DMS79 treated with DMSO at 0.1 percent for 48 hours (cell line): ENCODE measurements around the gene CLEC4D.
"Not testable (repeated sequence)": the region's sequence is repeated elsewhere in the genome, so short reads cannot be mapped to it uniquely, and the experiment has no call there.

Experiments used
- DNase-seq: peaks from one replicate; lab custom pipeline; 2025; lab: John Stamatoyannopoulos, UW

The CLEC4D gene

DNA sequence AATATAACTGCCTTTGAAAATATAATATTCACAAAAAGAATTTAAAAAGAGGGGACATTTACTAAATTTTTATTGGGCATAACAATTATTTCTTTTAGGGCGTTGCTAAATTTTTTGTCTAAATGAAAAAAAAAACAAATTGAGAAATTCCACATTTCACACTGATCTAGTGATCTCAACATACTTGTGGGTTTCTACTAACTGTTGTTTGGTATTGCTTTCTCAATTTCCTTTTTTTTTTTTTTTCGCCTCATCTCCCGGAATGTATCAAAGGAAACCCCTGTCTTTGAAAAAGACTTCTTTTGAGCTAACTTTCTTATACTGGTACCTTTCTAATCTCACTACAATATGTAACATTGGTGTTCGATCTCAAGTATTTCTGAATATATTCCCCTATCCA, at the start of gene CLEC4D:
CLEC4D (plus strand) TSS at position 248 of the 400 bp plus-strand sequence. CDS start 230 bp downstream, outside the sequence.
- no peak for DNase-seq

GRCh38 chr12:8465301-8465996, 47.9 kb upstream of the CLEC4D start:
- no peak for DNase-seq

- DNase-seq, result no peak
Measured at GRCh38 chr12:8466241-8466640, 47.1 kb upstream of the CLEC4D start.

GRCh38 chr12:8471090-8471489, 42.2 kb upstream of the CLEC4D start:
- no peak for DNase-seq

GRCh38 chr12:8475508-8476203, 37.6 kb upstream of the CLEC4D start:
- DNase-seq, result no peak

- no peak for DNase-seq
Measured at GRCh38 chr12:8482571-8483061, 30.7 kb upstream of the CLEC4D start.

GRCh38 chr12:8483079-8483478, 30.2 kb upstream of the CLEC4D start:
- DNase-seq, result no peak

GRCh38 chr12:8491646-8492530, 21.4 kb upstream of the CLEC4D start:
- DNase-seq, result no peak

GRCh38 chr12:8493084-8493483, 20.2 kb upstream of the CLEC4D start:
- DNase-seq, result no peak

DNA sequence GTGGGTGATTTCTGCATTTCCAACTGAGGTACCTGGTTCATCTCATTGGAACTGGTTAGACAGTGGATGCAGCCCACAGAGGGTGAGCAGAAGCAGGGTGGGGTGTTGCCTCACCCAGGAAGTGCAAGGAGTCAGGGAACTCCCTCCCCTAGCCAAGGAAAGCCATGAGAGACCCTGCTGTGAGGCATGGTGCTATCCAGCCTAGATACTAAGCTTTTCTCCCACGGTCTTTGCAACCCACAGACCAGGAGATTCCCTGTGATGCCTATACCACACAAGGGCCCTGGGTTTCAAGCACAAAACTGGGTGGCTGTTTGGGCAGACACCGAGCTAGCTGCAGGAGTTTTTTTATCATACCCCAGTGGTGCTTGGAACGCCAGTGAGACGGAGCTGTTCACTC, 17.6 kb upstream of the CLEC4D start:
- not testable (repeated sequence) for DNase-seq

- not testable (repeated sequence) for DNase-seq
Measured at GRCh38 chr12:8496074-8496473, 17.2 kb upstream of the CLEC4D start.

DNA sequence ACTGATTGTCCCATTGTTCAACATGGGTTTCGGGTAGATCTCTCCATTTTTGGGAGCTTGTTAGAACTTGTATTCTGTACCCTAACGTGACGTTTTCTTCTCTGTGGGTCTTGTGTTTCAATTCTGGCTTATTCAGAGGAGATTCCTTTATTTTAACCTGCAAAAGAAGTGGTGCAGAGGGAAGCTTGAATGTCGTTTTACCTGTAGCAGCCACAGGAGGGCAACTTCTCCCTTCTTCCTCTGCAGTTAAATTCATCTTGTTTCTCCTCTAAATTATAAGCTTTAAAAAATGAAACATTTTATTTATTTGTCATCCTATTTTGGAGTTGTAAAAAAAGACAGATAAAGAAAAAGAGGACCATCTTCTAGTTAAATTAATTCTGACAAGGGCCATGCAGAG, 13.7 kb upstream of the CLEC4D start:
- DNase-seq, result no peak

- no peak for DNase-seq
Measured at GRCh38 chr12:8501720-8502119, 11.6 kb upstream of the CLEC4D start.

- no peak for DNase-seq
Measured at GRCh38 chr12:8504351-8504750, 9.0 kb upstream of the CLEC4D start.

GRCh38 chr12:8507596-8507995, 5.7 kb upstream of the CLEC4D start:
- no peak for DNase-seq

DNA sequence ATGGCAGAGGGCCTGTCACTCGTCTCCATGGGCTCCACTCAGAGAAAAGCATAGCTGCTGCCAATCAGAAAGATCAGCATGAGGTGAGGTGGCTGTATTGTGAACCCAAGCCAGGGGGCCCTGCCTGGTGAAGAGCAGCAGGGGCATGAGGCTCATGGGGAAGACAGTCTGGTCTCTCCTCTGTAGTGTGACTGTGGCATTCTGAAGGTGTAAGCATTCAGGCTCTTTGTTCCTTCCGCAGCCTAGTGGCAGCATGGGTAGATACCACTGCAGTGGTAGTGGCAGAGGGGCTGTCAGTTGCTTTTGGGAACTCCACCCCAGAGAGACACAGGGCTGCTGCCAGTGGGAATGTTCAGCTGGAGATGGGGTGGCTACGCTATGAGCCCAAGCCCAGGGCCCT, 5.1 kb upstream of the CLEC4D start:
- DNase-seq, result no peak

DNA sequence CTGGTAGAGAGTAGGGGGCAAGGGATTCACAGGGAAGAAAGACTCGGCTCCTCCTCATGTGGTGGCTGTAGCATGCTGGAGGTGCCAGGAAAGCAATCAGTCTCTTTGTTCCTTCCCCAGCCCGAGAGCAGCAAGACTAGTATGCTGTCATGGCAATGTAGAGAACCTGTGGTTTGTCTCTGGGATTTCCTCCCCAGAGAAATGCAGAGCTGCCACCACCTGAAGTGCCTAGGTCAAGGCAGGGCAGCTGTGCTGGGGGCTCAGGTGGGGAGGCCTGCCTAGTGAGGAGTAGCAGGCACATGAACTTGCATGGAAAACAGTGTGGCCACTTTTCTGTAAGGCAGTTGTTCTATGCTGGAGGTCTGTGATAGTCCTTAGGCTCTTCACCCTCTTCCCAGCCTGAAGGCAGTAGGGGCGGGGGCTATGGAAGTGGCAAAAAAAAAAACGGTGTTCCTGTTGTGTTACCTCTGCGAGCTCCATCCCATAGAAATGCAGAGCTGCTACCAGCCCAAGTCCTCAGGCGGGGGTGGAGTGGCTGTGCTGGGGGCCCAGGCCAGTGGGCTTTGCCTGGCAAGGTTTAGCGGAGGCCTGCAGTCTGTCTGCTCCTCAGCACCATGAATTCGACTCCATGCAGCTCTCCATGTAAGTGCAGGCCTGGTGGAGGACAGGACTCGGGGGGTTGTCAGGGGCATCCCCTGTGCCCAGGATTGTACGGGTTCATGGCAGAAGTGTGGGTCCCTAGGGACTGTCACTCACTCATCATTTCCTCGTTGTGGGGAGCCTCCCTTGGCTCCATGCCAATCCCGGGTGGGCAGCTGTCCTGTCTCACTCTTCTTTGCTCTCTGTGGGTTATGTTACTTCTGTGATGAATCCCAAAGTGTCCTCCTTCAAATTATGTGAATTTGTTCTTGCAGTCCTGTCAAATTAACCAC, 4.1 kb upstream of the CLEC4D start:
- DNase-seq, result no peak

DNA sequence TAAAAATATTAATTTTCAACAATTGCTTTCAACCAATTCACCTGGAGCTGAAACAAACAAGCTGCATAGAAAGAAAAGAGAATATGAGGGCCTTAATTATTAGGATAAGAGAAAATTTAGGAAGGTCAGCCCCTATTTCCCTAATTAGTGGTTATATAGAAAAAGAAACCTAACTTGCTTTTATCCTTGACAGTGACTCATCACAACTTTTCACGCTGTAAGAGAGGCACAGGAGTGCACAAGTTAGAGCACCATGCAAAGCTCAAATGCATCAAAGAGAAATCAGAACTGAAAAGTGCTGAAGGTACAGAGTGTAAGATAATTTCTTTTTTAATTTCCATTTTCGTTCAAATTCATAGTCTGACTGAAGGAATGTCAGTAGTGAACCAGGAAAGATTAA, 4.7 kb downstream of the CLEC4D start:
- DNase-seq, result no peak

DNA sequence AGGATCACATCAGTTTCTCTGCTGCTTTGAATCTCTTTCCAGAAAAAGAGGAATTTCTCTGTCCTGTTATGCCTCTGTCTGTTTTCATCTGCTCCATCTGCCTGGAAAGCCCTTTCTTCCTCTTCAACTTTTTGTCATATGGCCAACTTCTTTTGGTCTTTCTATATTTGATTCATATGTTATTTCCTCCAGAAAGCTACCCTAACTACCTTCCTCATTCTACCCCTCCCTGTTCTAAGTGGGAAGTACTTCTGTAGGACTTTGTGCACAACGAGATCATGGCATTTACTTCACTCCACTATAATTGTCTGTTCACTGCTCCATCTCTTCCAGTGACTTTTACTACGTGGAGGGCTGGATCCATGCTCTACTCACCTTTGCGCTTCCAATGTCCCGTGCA, 5.9 kb downstream of the CLEC4D start:
- DNase-seq, result no peak

GRCh38 chr12:8527250-8528130, 14.2 kb downstream of the CLEC4D start:
- no peak for DNase-seq
